Fibroblast of the aortic adventitia (primary cell): Measurements from ENCODE around the gene POLA2. TPM values are rescaled to one million over a fixed set of nuclear protein-coding genes. Genes with fewer than 3 reads are reported as not detected.

ENCODE experiments used
- DNase-seq: peaks from one replicate; pipeline ENCODE4 v3.0.0-alpha.2; 2010; ENCODE audit warnings: low read depth
- H3K4me3 ChIP-seq: 2 replicates; pipeline ENCODE4 v1.5.1; 2011; ENCODE audit warnings: low read depth, mild to moderate bottlenecking, control low read depth, low read length, moderate library complexity
- CTCF ChIP-seq: IDR thresholded peaks from 2 replicates; pipeline ENCODE4 v1.5.1; 2011; ENCODE audit warnings: mild to moderate bottlenecking, low read length, control low read depth, inconsistent platforms; ENCODE audit not compliant: insufficient read depth
- total RNA-seq: library from RNA; depleted of rRNA; stranded (reverse); fragments of >200 nt; gene quantifications from 2 replicates; pipeline ENCODE4 v1.2.3, GENCODE V29; 2012; ENCODE audit warnings: low replicate concordance

The POLA2 gene
- total RNA-seq, 1 donor: 32.4 TPM

- DNase-seq: no peak
- no peak overlapping the region for H3K4me3 ChIP-seq
- no peak for TF ChIP-seq CTCF
These were observed 44.0 kb upstream of the POLA2 start for GRCh38 chr11:65217441-65218423.

- no peak for DNase-seq
- no peak for TF ChIP-seq CTCF
- no peak overlapping the region for H3K4me3 ChIP-seq
These were observed 43.3 kb upstream of the POLA2 start for GRCh38 chr11:65218446-65218845.

DNA sequence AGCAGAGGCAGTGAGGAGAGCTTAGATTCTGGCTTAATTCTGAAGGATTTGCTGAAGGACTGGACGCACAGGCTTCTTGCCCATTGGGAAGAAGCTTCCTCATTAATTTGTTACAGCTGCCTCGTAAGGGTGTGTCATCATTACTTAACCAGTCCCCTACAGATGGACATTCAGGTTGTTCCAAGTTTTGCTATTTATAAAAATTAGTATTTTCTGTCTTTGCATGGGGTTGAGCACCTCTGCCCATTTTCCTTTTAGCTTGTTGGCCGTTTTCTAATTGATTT, 41.9 kb upstream of the POLA2 start:
- TF ChIP-seq CTCF: no peak
- no peak overlapping the region for H3K4me3 ChIP-seq
- peak; percentile 63 for DNase-seq

DNA sequence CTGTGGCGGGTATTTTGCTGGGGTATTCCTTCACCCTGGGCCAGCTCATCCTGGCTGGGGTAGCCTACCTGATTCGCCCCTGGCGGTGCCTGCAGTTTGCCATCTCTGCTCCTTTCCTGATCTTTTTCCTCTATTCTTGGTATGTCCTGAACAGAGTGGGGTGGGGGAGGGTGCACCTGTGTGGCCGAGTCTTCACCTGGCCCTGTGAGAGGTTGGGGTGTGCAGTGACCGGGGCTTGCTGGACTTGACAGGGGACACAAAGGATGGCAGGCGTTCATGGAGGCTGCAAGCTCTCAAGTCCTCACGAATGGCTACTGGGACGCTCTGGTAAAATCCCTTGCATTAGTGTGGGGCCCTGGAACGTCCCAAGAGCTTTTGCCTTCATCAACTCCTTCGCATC, 40.7 kb upstream of the POLA2 start:
- TF ChIP-seq CTCF: no peak
- no peak overlapping the region for H3K4me3 ChIP-seq
- no peak for DNase-seq

- DNase-seq: no peak
- no peak for TF ChIP-seq CTCF
- H3K4me3 ChIP-seq: no peak overlapping the region
These were observed 38.8 kb upstream of the POLA2 start for GRCh38 chr11:65223011-65223410.

DNA sequence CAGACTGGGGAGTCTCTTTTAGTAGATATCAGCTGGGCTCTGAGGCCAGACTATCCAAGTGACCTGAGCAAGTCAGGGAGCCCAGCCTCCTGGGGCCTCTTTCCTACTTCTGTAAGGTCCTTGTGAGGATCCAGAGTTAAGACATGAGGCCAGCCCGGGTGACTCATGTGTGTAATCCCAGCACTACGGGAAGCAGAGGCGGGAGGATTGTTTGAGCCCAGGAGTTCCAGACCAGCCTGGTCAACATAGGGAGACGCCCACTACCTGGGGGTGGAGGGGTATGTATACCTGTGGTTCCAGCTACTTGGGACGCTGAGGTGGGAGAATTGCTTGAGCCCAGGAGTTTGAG, 36.9 kb upstream of the POLA2 start:
- no peak for TF ChIP-seq CTCF

More for the DNA sequence above, 36.9 kb upstream of the POLA2 start:
- DNase-seq: peak; percentile 70
- no peak overlapping the region for H3K4me3 ChIP-seq
